Measurements from ENCODE around the gene ARNT2. TPM values are rescaled to one million over a fixed set of nuclear protein-coding genes. Genes with fewer than 3 reads are reported as not detected.

Gene ARNT2
- total RNA-seq, 1 donor = 12.7 TPM

DNA sequence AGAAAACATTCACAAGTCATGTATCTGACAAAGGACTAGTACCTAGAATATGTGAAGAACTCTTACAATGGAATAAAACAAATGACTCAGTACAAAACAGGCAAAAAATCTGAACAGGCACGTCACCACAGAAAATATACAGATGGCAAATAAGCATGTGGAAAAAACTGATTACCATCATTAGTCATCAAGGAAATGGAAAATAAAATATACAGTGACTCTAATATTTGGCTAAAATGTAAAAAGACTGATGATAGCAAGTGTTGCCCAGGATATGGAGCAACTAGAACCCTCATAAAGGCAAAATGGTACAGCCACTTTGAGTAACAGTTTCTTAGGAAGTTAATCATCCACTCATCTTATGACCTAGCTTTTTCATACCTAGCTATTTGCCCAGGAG lies 195.2 kb downstream of the ARNT2 start:
- TF ChIP-seq, protein P1, sequence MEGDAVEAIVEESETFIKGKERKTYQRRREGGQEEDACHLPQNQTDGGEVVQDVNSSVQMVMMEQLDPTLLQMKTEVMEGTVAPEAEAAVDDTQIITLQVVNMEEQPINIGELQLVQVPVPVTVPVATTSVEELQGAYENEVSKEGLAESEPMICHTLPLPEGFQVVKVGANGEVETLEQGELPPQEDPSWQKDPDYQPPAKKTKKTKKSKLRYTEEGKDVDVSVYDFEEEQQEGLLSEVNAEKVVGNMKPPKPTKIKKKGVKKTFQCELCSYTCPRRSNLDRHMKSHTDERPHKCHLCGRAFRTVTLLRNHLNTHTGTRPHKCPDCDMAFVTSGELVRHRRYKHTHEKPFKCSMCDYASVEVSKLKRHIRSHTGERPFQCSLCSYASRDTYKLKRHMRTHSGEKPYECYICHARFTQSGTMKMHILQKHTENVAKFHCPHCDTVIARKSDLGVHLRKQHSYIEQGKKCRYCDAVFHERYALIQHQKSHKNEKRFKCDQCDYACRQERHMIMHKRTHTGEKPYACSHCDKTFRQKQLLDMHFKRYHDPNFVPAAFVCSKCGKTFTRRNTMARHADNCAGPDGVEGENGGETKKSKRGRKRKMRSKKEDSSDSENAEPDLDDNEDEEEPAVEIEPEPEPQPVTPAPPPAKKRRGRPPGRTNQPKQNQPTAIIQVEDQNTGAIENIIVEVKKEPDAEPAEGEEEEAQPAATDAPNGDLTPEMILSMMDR (IDR thresholded peaks at IDR 0.05; ENCODE audit: insufficient read depth, low read length) = no peak
- no peak overlapping the region for H3K4me3 ChIP-seq (ENCODE audit: low read depth, low read length)
- peak; percentile 65 for DNase-seq (ENCODE audit: low read depth)

DNA sequence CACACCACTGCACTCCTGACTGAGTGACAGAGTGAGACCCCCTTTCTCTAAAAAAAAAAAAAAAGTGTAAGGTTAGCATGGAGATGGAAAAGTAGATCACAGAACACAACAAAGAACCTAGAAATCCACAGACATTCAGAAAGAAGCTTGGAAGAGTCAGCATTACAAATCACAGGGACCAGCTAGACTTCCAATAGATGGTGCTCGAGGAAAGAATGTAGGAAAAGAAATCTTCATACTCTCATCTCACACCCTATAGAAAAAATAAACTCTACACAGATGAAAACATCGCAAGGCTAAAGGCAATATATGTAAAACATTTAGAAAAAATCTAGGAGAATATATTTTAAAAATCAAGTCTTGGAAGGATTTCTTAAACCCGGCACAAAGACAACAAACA lies 196.4 kb downstream of the ARNT2 start:
- DNase-seq (ENCODE audit: low read depth) = no peak
- TF ChIP-seq, protein P1 (IDR thresholded peaks at IDR 0.05; ENCODE audit: insufficient read depth, low read length) = no peak
- H3K4me3 ChIP-seq (ENCODE audit: low read depth, low read length) = no peak overlapping the region

DNA sequence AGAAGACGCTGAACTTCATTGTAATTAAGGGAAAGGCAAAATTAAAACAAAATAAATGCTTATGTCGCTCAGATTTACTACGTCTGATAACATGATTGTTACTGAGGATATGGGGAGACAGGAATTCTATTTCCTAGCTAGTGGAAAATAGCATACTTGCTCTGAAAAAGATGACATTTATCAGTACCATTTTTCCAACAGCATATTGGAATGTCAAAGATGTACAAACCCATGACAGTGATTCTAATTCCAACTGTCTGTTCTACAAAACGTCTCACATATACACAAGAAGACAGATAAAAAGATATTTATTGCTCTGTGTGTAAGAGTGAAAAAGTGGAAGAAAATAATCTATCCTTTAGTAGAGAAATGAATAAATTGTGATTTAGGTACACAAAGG lies 197.1 kb downstream of the ARNT2 start:
- DNase-seq (ENCODE audit: low read depth) = no peak
- TF ChIP-seq, protein P1 (IDR thresholded peaks at IDR 0.05; ENCODE audit: insufficient read depth, low read length) = no peak
- H3K4me3 ChIP-seq (ENCODE audit: low read depth, low read length) = no peak overlapping the region

DNA sequence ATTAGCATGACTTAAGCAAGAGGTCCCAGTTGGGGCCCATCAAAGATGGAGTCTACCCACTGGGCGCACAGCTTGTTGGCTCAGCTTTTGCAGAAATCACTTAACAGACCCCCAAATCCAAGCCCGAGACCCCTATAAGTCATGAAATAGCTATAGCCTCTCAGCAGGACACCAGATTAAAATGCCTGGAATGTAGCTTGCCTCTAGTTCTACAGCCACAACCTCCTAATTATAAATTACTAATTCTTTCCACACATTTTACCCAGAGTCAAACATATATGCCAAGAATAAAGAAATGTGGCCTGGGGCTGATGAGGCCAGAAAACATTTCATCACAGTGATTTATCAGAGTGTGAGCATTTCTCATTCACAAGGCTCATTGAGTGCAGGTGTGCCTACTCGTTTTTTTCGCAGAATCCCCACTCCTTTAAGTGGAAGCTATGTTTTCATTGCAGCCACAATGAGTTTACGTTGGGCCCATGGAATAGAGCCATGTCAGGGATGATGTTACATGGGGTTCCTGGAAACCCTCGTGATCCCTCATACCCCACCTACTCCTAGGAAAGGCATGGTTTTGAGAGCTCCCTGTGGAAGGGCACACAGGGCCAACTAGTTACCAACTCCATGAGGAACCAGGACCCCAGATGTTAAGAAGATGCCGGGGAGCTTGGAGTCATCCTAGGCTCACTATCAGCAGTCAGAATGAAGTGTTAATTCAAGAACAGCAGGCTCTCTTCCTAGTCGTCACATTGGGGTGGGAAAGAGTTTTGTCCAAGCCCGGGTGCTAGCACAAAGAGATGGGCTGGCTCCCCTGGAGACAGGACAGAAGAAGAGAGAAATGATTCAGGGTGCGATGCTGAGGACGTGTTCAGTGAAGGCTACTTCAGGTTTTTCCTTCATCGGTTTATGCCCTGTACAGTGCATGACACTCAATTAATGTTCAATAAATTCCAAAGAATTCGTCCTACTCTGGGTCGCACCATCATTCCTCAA lies 200.7 kb downstream of the ARNT2 start:
- TF ChIP-seq, protein P1 (IDR thresholded peaks at IDR 0.05; ENCODE audit: insufficient read depth, low read length) = no peak
- no peak for DNase-seq (ENCODE audit: low read depth)
- no peak overlapping the region for H3K4me3 ChIP-seq (ENCODE audit: low read depth, low read length)

DNA sequence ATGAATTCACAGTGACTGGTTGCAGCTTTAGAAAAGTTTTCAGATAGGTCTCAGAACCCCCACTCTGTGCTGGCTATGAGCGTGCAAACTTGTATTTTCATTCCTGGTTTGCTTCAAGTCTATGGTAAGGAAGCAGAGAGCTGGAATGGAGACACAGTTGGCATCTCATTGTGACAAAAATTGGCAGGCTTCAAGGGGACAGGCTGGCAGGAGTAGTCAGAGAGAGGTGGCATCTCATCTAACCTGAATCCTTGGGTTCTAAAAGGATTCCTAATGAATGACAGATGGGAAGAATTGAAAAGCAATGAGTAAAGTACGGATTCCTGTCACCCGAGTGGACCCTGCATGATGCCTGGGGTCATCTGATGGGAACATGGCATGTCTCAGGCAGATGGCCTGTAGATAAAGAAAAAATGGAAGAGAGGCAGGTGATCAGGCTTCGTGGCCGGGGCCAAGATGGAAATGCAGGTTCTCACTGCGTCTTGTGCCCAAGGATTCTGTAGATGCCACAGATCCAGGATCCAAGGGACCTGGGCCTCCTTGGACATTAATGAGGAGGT lies 201.5 kb downstream of the ARNT2 start:
- no peak overlapping the region for H3K4me3 ChIP-seq (ENCODE audit: low read depth, low read length)
- TF ChIP-seq, protein P1 (IDR thresholded peaks at IDR 0.05; ENCODE audit: insufficient read depth, low read length) = no peak
- DNase-seq (ENCODE audit: low read depth) = no peak

DNA sequence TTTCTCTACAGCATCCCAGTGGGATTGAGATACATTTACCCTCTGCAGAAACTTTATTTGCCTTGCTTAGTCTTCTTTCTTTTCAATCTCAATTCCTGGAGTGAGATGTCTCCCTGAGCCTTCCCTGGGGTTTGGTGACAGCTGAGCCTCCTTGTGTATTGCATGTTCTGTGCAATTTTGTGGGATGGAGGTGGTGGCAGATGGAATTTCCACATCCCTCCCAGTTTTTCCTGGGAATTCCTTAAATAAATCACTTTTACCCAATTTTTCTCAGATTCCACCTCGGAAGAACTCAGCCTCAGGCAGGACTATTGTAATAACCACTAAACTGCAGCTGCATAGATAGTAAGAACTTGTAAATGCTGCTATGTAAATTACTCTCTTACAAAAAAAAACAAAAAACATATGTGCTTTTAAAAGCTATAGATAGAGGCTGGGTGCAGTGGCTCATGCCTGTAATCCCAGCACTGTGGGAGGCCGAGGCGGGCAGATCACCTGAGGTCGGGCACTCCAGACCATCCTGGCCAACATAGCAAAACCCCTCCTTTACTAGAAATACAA lies 202.4 kb downstream of the ARNT2 start:
- no peak for DNase-seq (ENCODE audit: low read depth)
- no peak overlapping the region for H3K4me3 ChIP-seq (ENCODE audit: low read depth, low read length)
- TF ChIP-seq, protein P1 (IDR thresholded peaks at IDR 0.05; ENCODE audit: insufficient read depth, low read length) = no peak
